Stimulated activated CD8-positive, alpha-beta memory T cell treated with anti-CD3 and anti-CD28 coated beads, Interleukin-7, amount 100 ng/mL, for 48 hours (primary cell): Measurements from ENCODE around the gene ATP10B.

ENCODE experiments used
- DNase-seq, 2 donors: peaks; one replicate each; pipeline ENCODE4 v3.0.0-alpha.2; 2020; ENCODE audit warnings: low read depth in 1 of 2; ENCODE audit errors: extremely low read depth in 1 of 2

The ATP10B gene

GRCh38 chr5:160565376-160565775 lies 286.6 kb downstream of the ATP10B start:
- no peak for DNase-seq

- no peak for DNase-seq
Observed at GRCh38 chr5:160556846-160557245, 295.2 kb downstream of the ATP10B start.

- no peak for DNase-seq
Observed at GRCh38 chr5:160555971-160556631, 295.9 kb downstream of the ATP10B start.

DNA sequence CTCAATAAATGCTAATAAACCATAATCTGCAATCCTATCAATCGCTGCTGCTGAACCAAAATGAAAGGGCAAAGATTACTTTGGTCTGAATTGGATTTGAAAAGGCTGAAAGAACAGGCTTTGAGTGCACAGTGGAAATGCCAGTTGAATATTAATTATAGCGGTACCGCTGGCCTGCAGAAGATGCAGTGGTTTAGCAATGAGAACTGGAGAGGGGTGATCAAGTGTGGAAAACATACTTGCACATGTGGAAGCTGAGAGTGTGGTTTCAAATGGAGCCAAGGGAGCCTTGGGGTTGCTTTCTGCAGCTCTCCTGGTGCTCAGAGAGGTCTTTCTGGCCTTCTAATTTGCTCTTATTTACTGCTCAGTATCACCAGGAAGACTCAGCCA lies 296.4 kb downstream of the ATP10B start:
- no peak for DNase-seq

- DNase-seq, result no peak
Observed at GRCh38 chr5:160550075-160550474, 301.9 kb downstream of the ATP10B start.

GRCh38 chr5:160548949-160549645 lies 302.9 kb downstream of the ATP10B start:
- DNase-seq, result no peak

DNA sequence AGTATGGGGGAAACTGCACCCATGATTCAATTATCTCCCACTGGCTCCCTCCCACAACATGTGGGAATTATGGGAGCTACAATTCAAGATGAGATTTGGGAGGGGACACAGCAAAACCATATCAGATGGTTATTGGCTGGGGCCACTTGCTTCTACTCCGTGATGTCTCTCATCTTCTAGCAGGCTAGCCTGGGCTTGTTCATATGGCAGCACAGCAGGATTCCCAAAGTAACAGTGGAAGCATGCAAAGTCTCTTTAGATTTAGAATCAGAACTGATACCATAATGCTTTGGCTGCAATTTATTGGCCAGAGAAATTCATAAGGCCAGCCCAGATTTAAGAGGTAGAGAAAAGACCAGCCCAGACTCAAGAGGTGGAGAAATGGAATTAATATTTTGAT lies 304.1 kb downstream of the ATP10B start:
- DNase-seq, result no peak

GRCh38 chr5:160547061-160547460 lies 304.9 kb downstream of the ATP10B start:
- no peak for DNase-seq

- DNase-seq, result no peak
Observed at GRCh38 chr5:160545832-160546231, 306.2 kb downstream of the ATP10B start.

DNA sequence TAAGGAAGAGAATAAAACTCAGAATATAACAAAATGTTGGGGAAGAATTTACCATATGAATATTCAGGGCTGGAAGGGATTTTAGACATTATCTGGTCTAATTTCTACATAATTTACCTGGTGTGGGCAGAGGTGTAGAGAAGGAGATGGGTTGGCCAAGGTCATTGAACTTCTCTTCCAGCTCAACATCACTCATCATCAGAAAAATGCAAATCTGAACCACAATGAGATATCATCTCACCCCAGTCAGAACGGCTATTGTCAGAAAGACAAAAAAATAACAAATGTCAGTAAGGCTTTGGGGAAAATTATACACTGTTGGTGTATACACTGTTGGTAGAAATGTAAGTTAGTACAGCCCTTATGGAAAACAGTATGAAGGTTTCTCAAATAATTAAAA lies 308.6 kb downstream of the ATP10B start:
- no peak for DNase-seq

DNA sequence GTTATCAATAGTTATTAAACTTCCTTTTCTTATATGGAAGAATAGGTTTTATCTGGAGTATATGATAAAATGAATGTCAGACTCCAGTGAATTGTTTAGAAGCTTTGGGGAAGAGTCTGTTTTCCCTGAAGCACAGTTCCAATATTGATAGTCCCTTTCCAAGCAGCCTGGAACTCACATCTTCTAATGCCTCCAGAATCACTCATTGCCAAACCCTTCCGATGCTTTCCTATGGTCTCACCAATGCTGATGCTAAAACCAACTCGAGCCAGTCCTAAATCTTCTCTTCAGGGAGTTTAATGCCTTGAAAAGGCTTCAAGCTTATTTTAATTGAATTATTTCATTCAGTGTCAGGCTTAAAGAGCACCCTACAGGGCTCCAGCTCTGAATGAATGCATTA lies 309.2 kb downstream of the ATP10B start:
- DNase-seq, result no peak

GRCh38 chr5:160542281-160542680 lies 309.7 kb downstream of the ATP10B start:
- no peak for DNase-seq

DNA sequence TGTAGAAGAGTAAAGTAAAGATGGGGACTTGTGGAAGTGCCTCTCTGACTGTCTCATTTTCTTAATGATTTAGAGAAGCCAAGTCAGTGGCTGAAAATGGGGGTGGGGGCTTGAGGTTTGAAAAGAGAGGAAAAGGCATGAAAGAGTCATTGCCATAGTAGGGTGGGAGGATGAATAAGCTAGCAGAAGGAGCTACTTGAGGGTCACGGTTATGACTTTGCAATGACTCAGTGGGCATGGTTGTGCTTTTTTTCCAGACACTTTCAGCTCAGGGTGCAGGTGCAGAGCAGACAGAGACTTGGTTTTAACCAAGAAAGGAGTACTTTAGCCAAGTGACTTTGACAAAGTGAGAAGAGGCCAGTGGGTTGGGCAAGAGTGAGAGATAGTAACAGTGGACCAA lies 312.6 kb downstream of the ATP10B start:
- DNase-seq, result peak; percentile 37 to 78

DNA sequence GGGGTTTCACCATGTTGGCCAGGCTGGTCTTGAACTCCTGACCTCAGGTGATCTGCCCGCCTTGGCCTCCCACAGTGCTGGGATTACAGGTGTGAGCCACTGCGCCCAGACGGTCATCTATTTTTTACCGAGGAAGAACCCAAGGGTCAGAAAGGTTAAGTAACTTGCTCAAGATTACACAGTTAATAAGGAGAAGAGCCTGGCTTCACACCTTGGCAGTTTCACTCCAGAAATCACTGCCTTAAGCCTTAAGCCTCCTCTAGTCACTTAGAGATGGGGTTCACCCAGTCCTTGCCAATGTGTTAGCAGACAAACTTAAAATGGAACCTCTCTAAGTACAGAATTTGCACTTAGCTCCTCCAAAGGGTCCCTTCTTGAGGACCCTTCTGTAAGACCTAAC lies 314.1 kb downstream of the ATP10B start:
- no peak for DNase-seq

- DNase-seq, result no peak
Observed at GRCh38 chr5:160537116-160537515, 314.9 kb downstream of the ATP10B start.

DNA sequence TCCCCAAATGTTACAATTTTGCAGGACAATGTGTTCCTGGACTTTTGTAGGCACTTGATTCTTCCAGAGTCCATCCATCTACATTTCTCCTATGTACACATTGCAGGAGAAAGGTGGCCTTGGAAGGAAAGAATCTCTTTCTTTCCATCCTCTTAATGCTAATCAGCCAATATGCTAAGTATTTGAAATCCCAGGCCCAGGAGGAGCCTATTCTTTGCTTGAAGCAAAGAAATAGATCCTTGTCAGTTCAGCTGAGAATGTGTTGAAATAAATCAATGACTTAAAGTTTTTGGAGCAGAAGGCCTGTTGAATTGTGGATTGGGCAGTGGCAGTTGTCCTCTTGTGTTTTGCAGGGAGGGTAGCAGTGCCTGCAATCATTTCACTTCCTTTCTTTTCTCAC lies 317.1 kb downstream of the ATP10B start:
- no peak for DNase-seq

GRCh38 chr5:160534125-160534524 lies 317.9 kb downstream of the ATP10B start:
- DNase-seq, result no peak

- no peak for DNase-seq
Observed at GRCh38 chr5:160525471-160526261, 326.3 kb downstream of the ATP10B start.

- DNase-seq, result no peak
Observed at GRCh38 chr5:160524827-160525226, 327.2 kb downstream of the ATP10B start.

DNA sequence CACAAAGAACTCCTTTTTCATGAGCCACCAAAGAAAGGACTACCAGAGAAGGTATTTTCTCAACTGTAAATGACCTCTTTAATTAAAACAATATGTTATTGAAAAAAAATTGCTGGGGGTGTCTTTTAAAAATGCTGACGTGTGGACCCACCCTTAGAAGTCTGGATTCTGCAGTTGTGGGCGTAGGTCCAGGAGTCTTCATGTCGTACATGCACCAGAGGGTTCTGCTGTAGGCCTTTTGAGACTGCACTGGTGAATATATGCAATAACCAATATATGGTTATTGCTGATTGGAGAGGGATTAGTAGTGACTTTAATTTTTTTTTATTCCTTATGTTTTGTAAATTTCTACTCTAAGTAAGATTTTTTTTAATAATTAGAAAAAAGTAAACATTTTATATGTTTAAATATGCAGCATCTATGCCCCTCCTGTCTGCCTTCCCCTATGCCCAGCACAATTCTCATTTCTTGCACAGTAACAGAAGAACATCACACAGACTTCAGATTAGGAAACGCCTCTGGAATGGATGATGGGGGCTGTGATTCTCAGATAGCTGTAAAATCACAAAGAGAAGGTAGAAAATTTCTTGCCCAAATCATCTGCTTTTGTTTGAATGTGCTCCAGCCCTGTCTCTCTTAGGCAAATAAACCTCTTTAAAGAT lies 328.4 kb downstream of the ATP10B start:
- no peak for DNase-seq

GRCh38 chr5:160521392-160521663 lies 330.7 kb downstream of the ATP10B start:
- no peak for DNase-seq
